BE2C (cell line): ENCODE results near the gene MEGF8.

ENCODE experiments used
- DNase-seq: peaks from one replicate; pipeline ENCODE4 v3.0.0-alpha.2; 2020
- H3K27me3 ChIP-seq: fragments of 250-450 bp; sonication (Bioruptor Pico); 2 replicates; pipeline ENCODE4 v1.5.1; 2020; ENCODE audit warnings: mild to moderate bottlenecking
- H3K36me3 ChIP-seq: fragments of 250-450 bp; sonication (Bioruptor Pico); 2 replicates; pipeline ENCODE4 v1.5.1; 2020; ENCODE audit warnings: mild to moderate bottlenecking
- H3K4me1 ChIP-seq: fragments of 250-450 bp; sonication (Bioruptor Pico); 2 replicates; pipeline ENCODE4 v1.5.1; 2020
- H3K4me3 ChIP-seq: 2 replicates; pipeline ENCODE4 v1.5.1; 2011; ENCODE audit warnings: low read depth, low read length
- H3K9me3 ChIP-seq: fragments of 250-450 bp; sonication (Bioruptor Pico); 2 replicates; pipeline ENCODE4 v1.5.1; 2020
- TF ChIP-seq, protein P1 (sequence below): IDR thresholded peaks from 2 replicates; pipeline ENCODE4 v1.5.1; 2012; ENCODE audit warnings: mild to moderate bottlenecking, low read depth, low read length

Gene MEGF8

GRCh38 chr19:42392165-42392564 lies 66.7 kb downstream of the MEGF8 start:
- H3K4me3 ChIP-seq, result no peak overlapping the region
- peaks cover 10% of the 10 kb centered on the region for H3K27me3 ChIP-seq
- H3K36me3 ChIP-seq, result no peaks in the 10 kb centered on the region
- TF ChIP-seq, protein P1, sequence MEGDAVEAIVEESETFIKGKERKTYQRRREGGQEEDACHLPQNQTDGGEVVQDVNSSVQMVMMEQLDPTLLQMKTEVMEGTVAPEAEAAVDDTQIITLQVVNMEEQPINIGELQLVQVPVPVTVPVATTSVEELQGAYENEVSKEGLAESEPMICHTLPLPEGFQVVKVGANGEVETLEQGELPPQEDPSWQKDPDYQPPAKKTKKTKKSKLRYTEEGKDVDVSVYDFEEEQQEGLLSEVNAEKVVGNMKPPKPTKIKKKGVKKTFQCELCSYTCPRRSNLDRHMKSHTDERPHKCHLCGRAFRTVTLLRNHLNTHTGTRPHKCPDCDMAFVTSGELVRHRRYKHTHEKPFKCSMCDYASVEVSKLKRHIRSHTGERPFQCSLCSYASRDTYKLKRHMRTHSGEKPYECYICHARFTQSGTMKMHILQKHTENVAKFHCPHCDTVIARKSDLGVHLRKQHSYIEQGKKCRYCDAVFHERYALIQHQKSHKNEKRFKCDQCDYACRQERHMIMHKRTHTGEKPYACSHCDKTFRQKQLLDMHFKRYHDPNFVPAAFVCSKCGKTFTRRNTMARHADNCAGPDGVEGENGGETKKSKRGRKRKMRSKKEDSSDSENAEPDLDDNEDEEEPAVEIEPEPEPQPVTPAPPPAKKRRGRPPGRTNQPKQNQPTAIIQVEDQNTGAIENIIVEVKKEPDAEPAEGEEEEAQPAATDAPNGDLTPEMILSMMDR, result no peak
- H3K4me1 ChIP-seq, result peaks cover 6% of the 10 kb centered on the region
- no peak for DNase-seq
- H3K9me3 ChIP-seq, result no peaks in the 10 kb centered on the region

DNA sequence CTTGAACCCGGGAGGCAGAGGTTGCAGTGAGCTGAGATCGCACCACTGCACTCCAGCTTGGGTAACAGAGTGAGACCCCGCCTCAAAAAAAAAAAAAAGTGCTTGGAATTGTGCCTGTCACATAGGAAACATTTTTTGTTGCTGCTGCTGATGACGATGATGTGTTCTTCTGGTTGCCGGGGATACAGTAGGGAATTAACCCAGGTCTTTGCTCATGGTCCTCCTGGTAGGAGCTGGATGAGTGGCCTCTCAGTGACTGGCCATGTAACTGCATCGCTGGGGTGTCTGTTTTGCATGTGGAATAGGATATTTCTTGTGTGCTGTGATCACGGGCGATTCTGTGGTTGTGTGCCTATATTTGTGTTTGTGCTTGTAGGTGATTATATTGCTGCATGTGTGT lies 69.3 kb downstream of the MEGF8 start:
- H3K9me3 ChIP-seq, result no peaks in the 10 kb centered on the region
- no peaks in the 10 kb centered on the region for H3K36me3 ChIP-seq
- no peak overlapping the region for H3K4me3 ChIP-seq
- TF ChIP-seq, protein P1, result no peak
- DNase-seq, result no peak
- H3K27me3 ChIP-seq, result peaks cover 8% of the 10 kb centered on the region
- peaks cover 6% of the 10 kb centered on the region for H3K4me1 ChIP-seq

GRCh38 chr19:42396381-42397262 lies 71.2 kb downstream of the MEGF8 start:
- peak overlapping the region; percentile 79 for H3K4me3 ChIP-seq
- TF ChIP-seq, protein P1, result no peak
- no peaks in the 10 kb centered on the region for H3K36me3 ChIP-seq
- H3K27me3 ChIP-seq, result no peaks in the 10 kb centered on the region
- peak; percentile 98 for DNase-seq
- no peaks in the 10 kb centered on the region for H3K9me3 ChIP-seq
- H3K4me1 ChIP-seq, result peaks cover 6% of the 10 kb centered on the region

- no peak for DNase-seq
These were observed 72.1 kb downstream of the MEGF8 start for GRCh38 chr19:42397263-42398166.

GRCh38 chr19:42400404-42400803 lies 75.0 kb downstream of the MEGF8 start:
- H3K4me1 ChIP-seq, result peaks cover 6% of the 10 kb centered on the region

More at GRCh38 chr19:42397263-42398166, 72.1 kb downstream of the MEGF8 start:
- Histone ChIP-seq H3K27me3 (no peaks in the 10 kb centered on the region), H3K9me3 (no peaks in the 10 kb centered on the region), H3K4me1 (peaks cover 6% of the 10 kb centered on the region), H3K4me3 (peak overlapping the region; percentile 79), H3K36me3 (no peaks in the 10 kb centered on the region)
- TF ChIP-seq, protein P1, result no peak

More at GRCh38 chr19:42400404-42400803, 75.0 kb downstream of the MEGF8 start:
- no peak overlapping the region for H3K4me3 ChIP-seq
- TF ChIP-seq, protein P1, result no peak
- no peaks in the 10 kb centered on the region for H3K9me3 ChIP-seq
- no peak for DNase-seq
- no peaks in the 10 kb centered on the region for H3K36me3 ChIP-seq
- no peaks in the 10 kb centered on the region for H3K27me3 ChIP-seq
